Suprapubic skin (tissue), 3 donors: ENCODE measurements around the gene KREMEN2.
A peak's percentile ranks its signal among the peaks of the same experiment; 100 is the strongest.

ENCODE experiments used
- CTCF ChIP-seq, 2 donors: fragments of 200-600 bp in 1 of 2; fragments of 450-650 bp in 1 of 2; sonication (generic) in 1 of 2; IDR thresholded peaks; one replicate each; pipeline ENCODE4 v1.5.1; 2016 to 2019; ENCODE audit warnings: antibody characterized with exemption in 2 of 2, mild to moderate bottlenecking in 1 of 2, moderate library complexity in 1 of 2
- EP300 ChIP-seq: sonication (generic); formaldehyde crosslinking; IDR thresholded peaks from one replicate; pipeline ENCODE4 v1.6.1; 2017; ENCODE audit warnings: antibody characterized with exemption
- POLR2A ChIP-seq, 2 donors: fragments of 450-650 bp; IDR thresholded peaks; one replicate each; pipeline ENCODE4 v1.6.1; 2017; ENCODE audit warnings: antibody characterized with exemption in 2 of 2, mild to moderate bottlenecking in 2 of 2, moderate library complexity in 2 of 2

- no peak for TF ChIP-seq POLR2A (IDR thresholded peaks at IDR 0.05)
- TF ChIP-seq CTCF (IDR thresholded peaks at IDR 0.05): peak in 1 of 2 donors; percentile 49
- no peak for TF ChIP-seq EP300
Measured at GRCh38 chr16:2969545-2970521, 5.8 kb downstream of the KREMEN2 start.
